GM21619 (cell line): ENCODE measurements around the gene SULT1E1.
A peak's percentile ranks its signal among the peaks of the same experiment; 100 is the strongest.
"Not testable (repeated sequence)": the region's sequence is repeated elsewhere in the genome, so short reads cannot be mapped to it uniquely, and the experiment has no call there.

Experiments
- ATAC-seq: cut with Tn5 transposase; IDR thresholded peaks from one replicate; pipeline ENCODE4 v1.9.1; 2021; ENCODE audit not compliant: unreplicated experiment

Gene SULT1E1

DNA sequence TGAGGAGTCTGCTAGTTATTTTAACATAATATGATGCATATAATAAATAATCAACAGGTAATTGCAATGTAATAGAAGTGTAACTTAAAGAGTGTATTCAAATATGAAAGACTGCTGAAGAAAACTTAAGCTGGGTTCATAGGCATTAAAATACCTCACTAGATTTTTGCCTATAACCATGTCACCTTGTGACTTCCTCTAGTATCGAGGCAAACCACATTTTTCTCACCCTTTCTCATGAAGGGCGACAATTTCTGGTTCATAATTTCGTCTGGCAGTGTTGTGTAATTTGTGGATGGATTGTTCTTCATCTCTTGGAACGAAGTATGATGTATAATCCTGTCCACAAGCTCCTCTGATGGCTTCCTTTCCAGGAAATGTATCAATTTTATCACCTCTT, 16.0 kb downstream of the SULT1E1 start:
- ATAC-seq = peak; percentile 61

DNA sequence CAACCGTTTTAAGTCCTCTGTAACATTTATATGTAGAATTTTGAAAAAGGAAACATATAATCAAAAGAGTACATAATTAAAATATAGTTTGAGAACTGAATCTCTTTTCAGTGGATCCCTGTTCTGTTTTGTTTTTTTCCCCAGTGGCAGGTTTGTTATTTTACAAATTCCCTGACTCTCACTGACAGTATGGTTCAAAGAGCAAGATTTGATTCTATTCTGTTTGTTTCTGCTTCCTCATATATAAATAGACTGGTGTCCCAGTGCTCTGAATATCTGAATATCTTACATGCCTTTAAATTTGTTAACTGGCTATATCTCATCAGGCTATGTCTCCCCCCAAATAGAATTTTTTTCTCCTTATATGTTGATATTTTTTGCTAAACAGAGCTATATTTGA, 16.6 kb downstream of the SULT1E1 start:
- no peak for ATAC-seq

DNA sequence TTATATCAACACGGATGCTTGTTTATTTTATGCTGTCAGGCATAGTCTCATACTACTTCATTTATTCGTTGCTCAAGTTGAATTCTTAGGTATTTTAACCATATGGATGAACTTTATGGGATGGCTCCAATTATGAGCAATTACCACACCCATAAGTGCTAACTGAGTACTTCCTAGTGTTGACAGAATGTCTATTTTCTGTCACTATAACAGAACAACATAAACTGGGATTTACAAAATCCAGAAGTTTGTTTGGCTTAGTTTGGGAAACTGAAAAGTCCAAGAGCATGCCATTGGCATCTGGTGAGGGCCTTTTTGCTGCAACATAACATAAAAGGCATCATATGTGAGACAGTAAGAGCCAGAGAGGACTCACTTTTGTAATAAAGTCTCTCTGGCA, 21.0 kb downstream of the SULT1E1 start:
- ATAC-seq = no peak

GRCh38 chr4:69836287-69836686, 23.7 kb downstream of the SULT1E1 start:
- no peak for ATAC-seq

GRCh38 chr4:69835766-69836165, 24.2 kb downstream of the SULT1E1 start:
- ATAC-seq = no peak

- no peak for ATAC-seq
Measured at GRCh38 chr4:69833251-69833650, 26.7 kb downstream of the SULT1E1 start.

DNA sequence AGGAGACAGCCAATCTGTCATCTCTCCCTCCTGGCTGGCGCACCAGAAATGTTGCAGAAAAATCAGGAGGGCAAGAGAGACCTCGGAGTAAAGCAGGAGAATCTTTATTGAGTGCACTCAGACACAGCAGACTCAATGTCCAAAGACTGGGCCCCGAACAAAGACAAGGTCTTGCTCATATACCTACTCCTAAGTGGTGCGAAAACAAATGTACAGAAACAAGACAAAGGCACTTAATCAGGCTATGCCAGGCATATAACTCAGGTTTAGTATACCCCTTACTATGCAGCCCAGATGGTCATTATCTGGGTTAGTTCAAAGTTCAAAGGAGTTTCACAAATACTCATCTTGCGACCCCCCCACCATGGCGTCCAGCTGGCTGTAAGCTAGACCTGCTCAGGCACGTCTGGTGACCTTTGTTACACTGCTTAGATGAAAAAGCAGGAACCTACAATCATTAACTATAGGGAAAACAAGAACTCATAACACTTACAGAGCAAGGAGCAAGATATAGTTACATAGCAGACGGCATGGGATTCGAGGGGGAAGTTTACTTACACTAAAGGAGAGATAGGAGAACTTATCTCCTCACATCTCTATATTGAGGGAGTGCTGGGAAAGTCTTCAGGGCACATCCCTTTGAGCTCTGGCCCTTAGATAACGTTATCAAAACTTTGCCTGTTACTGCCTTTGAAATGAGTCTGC, 27.5 kb downstream of the SULT1E1 start:
- ATAC-seq = no peak

DNA sequence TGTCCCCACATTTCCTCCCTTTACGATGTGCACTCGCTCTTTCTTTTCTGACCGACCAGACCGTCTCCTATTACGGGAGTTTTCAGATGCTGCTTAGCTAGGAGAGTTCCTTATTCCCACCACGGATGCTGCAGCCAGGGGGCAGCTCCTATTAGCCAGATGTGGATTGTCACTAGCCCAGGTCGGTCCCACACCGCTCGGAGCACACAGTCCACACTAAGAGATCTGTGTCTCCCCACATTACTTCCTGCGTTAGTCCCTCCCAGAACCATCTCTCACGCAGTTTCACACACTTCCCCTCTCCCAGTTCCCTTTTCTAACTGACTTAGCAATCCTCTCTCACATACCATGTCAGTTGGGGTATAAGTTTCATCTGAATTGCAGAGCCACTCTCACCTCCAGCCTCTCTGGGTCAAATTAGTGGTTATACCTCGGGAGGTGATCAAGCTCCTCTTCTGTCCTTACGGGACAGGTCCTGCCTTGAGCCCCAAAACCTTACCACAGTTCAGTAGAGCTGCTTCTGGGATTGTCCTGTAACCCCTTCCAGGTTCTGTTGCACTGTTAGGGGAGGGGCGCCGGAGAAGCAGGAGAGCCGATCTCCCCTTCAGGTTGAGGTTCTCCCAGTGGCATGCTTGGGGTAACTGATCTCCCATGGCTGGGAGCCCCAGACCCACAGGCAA, 28.2 kb downstream of the SULT1E1 start:
- ATAC-seq = peak; percentile 85

DNA sequence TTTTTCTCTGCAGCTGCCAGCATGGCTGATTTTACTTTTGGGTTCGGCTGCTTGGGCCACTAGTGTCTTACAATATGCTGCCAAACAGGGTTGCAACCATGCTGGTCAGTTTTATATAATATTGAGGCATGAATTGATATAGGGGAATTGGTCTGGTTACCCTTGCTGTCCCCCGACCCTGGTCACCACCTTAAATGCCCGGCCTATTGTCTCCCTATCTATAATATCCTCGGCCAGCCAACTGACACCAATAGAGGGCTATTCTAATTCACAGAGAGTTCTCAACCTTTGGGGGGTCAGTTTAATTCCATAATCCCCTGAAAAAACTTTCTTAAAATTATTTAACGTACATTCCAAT, 28.7 kb downstream of the SULT1E1 start:
- ATAC-seq = no peak

DNA sequence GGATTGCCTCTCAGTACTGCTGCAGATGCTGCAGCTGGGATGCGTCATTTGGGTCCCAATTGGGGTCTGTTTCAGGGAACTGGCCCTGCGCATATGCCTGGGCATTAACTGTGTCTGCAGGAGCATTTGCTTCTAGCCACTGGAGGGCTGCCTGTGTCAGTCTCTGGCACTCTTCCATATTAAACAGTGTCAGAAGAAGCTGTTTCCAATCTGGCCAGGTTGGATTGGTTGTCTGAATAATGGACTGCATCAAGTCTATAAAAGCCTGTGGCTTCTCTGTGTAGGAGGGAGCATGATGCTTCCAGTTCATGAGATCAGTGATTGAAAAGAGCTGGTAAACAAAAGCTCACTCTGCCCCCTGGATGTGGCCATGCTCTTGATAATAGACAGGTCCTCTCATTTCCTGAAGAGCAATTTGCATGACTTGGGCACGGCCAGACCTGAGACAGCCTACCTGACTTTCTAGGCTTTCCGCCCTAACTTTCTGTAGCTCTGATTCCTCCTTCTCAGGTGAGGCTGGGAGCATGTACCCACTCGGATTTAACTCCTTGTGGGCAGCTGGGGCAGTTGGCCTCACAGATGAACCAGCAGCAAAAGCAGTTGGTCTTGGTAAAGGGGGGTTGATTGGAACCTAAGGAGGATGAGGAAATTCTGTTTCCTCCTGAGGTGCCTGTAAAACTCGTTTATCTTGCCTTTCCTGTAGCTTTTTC, 29.2 kb downstream of the SULT1E1 start:
- ATAC-seq = no peak

DNA sequence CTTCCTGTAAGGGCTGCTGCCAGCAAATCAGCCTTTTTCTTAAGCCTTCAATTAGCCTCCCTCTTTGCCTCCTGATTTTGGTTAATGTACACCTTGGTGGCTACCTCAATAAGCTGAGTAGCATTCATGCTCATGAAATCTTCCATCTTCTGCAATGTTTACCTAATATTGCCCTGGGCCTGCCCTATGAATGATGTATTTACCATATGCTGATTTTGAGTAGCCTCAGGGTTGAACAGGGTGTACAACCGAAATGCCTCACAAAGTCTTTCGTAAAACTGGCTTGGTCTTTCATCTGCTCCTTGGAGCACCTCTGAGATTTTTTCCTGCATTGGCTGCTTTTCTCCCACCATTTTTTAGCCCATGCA, 29.8 kb downstream of the SULT1E1 start:
- no peak for ATAC-seq

DNA sequence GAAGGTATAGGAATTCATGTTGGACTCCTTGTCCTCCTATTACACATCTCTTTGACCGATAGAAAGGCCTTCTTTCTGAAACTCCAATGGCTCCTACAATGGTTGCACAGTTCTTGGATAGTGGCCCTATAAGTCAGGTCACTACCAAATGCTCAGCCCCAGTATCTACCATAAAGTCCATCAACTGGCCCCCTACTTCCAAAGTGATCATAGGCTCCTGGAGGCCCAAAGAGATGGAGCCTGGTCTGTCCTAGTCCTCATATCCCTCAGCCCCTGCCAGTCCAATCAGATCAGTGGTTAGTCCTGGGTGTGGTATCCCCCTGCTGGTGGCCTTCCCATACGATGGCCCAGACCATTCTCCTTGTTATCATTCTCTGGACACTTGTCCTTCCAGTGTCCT, 30.3 kb downstream of the SULT1E1 start:
- ATAC-seq = no peak

DNA sequence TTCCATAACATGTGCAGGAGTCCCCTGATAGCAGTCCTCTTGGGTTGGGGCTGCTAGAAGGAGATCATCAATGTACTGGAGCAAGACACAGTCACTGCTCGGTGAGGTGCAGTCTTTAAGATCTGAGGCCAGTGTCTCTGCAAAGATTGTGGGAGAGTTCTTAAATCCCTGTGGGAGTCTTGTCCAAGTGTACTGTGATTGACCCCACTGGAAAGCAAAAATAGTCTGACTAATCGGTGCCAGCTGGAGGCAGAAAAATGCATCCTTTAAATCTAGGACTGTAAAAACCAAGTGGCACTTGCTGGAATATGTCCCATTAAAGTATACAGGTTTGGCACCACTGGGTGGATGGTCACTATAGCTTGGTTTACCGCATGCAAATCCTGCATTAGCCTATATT, 31.1 kb downstream of the SULT1E1 start:
- ATAC-seq = no peak

DNA sequence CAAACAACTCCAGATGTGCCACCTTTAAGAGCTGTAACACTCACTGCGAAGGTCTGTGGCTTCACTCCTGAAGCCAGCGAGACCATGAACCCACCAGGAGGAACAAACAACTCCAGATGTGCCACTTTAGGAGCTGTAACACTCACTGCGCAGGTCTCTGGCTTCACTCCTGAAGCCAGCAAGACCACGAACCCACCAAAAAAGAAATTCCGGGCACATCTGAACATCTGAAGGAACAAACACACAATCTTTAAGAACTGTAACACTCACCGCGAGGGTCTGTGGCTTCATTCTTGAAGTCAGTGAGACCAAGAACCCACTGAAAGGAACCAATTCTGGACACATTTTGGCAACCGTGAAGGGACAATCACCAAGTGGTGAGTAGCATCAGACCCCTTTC, 34.9 kb downstream of the SULT1E1 start:
- not testable (repeated sequence) for ATAC-seq

DNA sequence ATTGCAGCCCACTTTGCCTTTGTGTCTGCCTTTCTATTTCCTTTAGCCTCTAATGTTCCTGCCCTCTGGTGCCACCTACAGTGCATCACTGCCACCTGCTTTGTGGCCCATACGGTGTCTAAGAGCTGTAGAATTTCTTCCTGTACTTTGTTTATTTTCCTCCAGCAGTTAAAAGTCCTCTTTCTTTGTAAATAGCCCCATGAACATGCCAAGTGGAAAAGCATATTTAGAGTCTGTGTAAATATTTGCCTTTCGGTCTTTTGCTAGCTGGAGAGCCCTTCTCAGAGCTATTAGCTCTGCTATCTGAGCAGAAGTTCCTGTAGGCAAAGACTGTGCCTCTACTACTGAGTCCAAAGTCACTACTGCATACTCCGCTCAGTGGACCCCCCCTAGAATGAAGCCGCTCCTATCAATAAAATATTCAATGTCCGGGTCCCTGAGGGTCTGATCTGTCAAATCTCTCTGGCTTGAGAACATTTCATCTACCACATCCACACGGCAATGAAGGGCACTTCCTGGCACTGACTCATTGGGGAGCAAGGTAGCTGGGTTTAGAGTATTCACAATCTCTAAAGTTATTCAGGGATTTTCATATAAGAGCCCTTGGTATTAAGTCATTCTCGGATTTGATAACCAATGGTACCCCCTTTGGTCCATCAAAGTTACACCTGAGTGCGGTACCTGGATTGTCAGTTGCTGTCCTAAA, 36.3 kb downstream of the SULT1E1 start:
- peak; percentile 86 for ATAC-seq

- no peak for ATAC-seq
Measured at GRCh38 chr4:69823048-69823447, 36.9 kb downstream of the SULT1E1 start.

GRCh38 chr4:69822198-69822597, 37.7 kb downstream of the SULT1E1 start:
- ATAC-seq = no peak

DNA sequence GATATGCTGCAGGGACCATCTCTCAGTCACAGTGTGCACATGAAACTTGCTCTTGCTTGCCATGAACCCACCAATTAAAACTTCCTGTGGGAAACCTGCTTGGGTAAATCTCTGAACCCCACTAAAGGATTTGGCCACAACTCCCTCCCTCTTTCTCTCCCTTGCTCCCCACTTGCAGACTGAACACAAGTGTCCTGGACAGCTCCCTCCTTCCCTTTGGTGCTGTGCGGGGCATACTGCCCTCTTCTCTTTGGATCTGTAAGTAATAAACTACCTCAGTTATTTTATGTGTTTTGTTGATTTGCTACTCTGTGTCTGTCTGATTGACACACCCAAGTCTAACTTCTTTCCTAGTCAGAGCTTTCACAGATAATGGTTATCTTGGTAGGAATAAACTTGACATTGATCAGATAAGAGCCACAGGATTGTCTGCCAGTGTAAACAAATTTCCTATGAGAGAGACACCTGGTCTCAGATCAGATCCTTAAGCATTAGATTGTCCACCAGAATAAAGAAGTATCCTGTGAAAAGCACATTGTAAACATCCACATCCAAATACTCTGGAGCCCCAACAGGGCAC, 41.8 kb downstream of the SULT1E1 start:
- no peak for ATAC-seq

DNA sequence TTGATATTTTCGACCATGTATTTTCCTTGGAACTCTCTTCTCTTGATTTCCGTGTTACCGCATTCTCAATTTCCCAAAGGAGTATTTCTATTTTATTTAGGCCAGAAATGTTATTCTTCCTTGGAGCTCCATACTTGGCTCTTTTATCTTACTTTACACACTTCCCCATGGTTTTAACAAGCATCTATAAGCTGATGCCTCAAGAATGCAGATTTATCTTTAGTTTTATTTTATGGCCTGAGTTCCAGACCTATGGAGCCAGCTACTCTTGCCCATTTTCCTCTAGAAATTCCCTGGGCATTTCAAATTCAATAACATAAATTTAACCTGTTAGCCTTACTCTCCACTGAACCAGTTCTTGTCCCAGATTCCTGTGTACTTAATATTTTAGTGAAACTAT, 43.7 kb downstream of the SULT1E1 start:
- ATAC-seq = no peak

DNA sequence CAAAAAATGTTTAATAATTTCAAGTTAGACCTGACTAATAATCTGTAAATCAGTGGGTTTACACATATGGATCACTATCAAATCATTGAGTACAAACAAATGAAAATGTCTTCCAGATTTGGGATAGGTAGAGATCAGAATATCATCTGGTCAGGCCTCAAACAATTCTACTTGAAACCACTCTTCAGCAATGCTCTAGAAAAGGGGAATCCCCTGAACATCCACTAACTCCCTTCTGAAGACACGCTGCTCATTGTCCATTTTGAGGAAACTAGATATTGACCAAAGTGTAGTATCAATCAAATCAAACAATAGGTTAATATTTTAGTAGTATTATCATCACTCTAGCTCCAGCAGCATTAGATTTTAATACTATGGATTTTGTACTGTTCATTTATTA, 46.3 kb downstream of the SULT1E1 start:
- ATAC-seq = no peak

DNA sequence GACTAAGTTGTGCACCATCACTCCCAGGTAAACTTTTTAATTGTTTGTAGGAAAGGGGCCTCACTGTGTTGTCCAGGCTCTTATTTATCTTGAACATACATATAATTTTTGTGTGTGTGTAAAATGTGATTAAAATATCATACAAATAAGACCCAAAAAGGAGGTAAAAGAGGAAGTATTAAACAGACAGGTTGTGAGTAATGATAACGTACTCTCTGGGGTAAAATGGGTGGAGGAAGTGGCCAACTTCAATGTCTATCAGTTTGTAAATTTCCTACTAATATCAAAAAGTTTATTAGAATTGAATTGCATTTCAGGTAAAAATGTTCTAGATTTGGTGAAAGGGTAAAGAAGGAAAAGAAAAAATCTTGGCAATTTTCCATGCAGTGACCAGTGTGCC, 48.8 kb downstream of the SULT1E1 start:
- ATAC-seq = no peak
